Measurements from ENCODE around the gene VASP.

GRCh38 chr19:45488708-45489107, 18.6 kb upstream of the VASP start:
- no peak for TF ChIP-seq POLR2AphosphoS5 (IDR thresholded peaks at IDR 0.05; ENCODE audit: low read depth, low read length)
- TF ChIP-seq TAF1 (IDR thresholded peaks at IDR 0.05; ENCODE audit: borderline replicate concordance, insufficient read depth, low read length), result no peak
- TF ChIP-seq SIN3A (IDR thresholded peaks at IDR 0.05; ENCODE audit: borderline replicate concordance, insufficient read depth, low read length), result no peak
- TF ChIP-seq REST (IDR thresholded peaks at IDR 0.05; ENCODE audit: insufficient read depth in 1 of 2, low read depth in 2 of 2, low read length in 2 of 2), result no peak
- no peak for TF ChIP-seq FOXP2 (optimal IDR thresholded peaks at IDR 0.05; ENCODE audit: borderline replicate concordance, extremely low read depth, extremely low read length, insufficient read depth)
